Fibroblast of peridontal ligament (primary cell): ENCODE results near the gene DYSF.
A peak's percentile ranks its signal among the peaks of the same experiment; 100 is the strongest.
"Not testable (repeated sequence)": the region's sequence is repeated elsewhere in the genome, so short reads cannot be mapped to it uniquely, and the experiment has no call there.

ENCODE experiments used
- DNase-seq: peaks from one replicate; pipeline ENCODE4 v3.0.0-alpha.2; 2010; ENCODE audit errors: extremely low read depth

DYSF gene

GRCh38 chr2:71472019-71472418 lies 18.7 kb downstream of the DYSF start:
- DNase-seq, result no peak

DNA sequence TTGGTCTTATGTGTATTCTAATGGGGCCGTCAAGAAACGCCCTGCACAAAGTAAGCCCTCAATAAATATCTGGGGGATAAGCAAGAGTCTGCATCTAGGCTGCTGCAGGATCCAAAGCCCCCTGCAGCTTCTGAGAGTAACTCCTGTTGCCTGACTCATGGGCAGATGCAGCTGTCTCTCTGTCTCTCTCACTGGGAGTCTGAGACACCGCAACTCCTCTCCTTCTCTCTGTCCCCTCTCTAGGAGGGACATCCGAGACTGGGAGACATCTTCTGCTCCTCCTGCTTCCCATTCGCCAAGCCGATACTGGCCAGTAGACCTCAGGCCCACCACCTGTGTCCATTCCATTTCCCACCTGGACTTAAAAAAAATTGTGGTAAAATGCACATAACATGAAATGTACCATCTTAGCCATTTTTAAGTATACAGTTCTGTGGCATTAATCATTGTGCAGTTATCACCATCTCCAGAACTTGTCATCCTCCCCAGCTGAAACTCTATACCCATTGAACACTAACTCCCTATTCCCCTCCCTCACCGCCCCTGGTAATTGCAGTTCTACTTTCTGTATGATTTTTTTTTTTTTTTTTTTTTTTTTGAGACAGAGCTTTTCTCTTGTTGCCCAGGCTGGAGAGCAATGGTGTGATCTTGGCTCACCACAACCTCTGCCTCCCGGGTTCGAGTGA lies 20.1 kb downstream of the DYSF start:
- no peak for DNase-seq

DNA sequence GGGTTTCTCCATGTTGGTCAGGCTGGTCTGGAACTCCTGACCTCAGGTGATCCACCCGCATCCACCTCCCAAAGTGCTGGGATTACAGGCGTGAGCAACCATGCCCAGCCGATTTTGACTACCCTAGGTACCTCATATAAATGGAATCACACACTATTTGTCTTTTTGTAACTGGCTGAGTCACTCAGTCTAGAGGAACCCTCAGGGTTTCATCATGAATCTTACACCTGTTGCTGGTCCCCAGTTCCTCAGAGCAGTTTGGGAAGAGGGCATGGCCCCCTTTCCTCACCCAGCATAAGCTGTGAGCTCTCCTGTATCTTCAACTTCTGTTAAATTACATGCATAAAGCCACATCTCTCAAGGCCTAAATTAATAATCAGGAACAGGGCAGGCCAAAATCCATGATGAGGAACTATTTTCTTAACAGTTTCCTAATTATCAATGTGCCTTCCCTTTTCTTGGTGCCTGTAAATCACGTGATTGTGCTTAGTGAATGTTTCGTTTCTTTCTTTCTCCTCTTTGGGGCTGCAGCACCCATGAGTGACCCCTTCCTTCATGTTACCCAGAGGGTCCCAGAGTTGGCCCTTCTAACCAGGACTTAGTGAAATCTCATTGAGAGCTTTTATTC lies 20.9 kb downstream of the DYSF start:
- DNase-seq, result no peak

DNA sequence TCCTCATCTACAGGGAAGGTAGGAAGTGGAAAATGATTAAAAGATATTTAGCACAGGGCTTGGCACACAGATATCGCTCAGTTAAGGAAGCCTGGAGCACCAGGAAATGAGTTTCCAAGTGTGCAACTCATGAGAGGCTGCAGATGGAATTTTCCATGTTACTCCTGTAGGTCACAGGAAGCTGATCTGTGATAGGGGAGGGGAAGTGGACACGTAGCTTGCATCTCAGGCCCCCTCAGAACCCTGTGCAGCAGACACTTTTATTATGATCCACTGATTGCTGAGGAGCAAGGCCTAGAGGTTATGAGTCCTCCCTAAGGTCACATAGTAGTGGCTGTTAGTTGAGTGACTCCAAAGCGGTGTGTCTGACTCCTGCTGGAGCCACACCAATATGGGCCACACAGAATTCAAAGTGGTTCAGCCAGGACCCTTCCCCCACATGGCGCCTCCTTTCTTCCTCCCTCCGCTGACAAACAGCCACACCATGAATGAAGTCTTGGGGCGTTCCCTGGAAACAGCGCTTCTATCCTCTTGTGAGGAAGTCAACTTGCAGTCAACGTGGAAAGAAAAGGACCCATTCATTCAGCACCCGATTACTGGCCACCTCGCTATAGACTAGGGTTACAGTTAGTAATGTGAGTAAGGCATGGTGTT lies 21.5 kb downstream of the DYSF start:
- no peak for DNase-seq

DNA sequence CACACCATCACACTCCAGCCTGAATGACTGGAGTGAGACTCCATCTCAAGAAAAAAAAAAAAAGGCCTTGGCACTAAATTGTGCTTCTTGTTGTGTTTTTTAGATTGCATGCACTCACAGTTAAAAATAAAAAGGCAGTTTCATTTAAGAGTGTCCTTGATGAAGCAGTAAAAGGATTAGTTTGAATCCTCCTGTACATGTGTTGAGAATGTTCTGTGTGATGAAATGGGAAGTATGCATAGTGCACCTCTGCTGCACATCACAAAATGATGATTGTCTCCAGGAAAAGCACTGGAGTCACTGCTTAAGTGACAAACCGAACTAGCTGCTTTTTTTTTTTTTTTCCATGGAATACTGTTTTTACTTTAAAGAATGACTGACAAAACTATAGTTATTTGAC lies 23.1 kb downstream of the DYSF start:
- no peak for DNase-seq

DNA sequence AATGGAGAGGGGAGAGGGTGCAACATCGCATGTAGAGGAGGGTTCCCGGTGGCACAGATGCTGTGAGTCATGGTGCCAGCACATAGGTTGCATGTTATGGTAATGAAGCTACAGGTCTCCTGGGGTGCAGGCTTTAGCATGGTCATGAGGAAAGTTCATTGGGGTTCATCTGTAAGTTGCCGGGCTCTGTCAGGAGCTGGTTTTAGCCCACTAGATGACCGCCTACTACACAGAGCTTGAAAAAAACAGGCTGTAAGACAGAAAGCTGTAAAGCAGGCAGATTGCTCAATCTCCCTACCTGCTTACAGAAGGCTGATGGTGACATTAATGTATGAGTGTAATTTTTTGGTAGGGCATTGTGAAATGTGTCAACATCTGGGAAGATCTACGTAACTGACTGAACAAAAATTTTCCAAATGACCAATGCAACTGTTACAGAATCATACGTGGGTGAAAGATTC lies 23.9 kb downstream of the DYSF start:
- no peak for DNase-seq

DNA sequence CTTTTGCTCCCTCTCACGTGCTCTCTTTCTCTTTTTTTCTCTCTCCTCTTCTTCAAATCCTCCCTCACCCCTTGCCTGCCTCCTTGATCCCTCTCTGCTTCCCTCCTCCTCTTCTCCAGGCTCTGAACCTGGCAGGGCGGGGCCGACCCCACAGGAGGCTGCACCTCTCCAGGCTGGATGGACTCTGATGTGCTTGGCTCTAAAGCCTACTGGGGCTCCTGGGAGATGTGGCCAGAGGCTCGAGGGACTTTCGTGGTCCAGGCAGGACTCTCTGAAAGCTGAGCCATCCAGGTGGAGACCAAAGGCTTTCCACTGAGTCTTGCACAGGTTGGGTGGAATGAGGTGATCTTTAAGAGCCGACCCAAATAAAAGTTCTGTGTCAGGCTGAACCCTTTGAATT lies 25.4 kb downstream of the DYSF start:
- no peak for DNase-seq

DNA sequence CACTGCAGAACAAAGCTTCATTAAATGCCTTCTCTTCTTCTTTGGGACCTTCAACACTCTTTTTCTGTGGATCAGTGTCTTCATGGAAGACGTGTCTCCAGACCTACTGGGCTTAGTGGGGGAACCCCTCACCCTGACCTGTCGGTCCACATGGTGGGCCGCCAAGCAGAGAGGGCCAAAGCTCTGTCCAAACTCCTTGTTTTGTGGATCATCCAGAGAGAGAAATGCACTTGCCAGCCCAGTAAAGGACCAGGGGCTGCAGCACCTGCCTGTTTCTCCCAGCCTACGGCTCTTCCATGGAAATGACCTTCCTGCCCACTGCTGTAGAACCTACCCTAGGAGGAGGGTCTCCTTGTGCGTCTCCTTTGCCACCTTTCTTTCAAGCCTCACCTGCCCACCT lies 25.9 kb downstream of the DYSF start:
- DNase-seq, result no peak

DNA sequence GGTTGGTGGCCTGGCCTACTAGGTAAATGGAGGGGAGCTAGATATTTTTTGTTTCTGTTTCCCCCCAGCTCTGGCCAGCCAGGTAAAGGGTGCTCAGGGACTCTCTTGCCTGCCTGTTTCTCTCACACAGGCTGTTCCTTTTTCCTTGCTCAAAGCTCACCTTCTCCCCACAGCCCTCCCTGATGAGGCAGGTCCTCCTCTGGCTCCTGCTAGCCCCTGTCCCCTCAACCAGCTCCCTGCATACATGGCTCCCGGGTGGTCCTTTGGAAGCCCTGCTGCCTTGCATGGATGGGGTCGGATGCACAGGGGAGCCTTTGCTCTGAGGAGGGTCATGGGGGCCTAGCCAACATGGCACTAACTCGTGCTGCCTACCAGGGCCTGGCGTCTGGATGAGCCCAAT lies 27.8 kb downstream of the DYSF start:
- no peak for DNase-seq

DNA sequence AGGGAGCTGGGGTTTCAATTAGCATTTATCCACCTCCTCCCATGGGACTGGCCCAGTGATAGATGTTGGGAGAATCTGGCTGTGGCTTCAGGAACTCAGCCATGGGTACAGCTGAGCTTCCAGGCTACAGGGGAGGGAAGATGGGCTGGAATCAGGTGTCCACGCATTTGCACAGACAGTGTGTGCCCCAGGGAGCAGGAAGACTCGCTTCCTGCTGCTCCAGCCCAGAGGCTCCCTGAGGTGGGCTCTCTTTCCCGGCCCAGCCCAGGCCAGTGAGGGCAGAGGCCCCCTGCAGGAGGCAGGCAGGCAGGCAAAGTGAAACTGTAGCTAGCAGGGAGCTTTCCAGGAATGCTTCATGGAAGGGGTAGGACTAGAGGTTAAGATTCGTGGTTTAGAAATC lies 28.7 kb downstream of the DYSF start:
- no peak for DNase-seq

DNA sequence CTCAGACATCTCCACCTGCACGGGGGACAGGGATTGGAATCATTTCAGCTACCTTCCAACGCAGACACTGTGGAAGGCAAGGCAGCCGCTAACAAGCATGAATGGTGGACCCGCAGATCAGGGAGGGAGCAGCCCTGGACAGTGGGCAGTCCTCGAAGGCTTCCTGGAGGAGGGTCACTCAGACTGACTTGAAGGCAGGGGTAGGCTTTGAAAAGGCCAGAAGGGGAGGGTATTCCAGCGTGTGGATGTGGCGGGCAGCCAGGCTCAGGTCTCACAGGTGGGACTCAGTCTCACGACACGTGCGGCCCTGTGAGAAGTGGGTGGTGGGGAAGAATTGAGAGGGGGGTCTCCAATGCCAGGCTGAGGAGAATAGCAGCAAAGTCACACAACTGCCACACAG lies 29.9 kb downstream of the DYSF start:
- no peak for DNase-seq

DNA sequence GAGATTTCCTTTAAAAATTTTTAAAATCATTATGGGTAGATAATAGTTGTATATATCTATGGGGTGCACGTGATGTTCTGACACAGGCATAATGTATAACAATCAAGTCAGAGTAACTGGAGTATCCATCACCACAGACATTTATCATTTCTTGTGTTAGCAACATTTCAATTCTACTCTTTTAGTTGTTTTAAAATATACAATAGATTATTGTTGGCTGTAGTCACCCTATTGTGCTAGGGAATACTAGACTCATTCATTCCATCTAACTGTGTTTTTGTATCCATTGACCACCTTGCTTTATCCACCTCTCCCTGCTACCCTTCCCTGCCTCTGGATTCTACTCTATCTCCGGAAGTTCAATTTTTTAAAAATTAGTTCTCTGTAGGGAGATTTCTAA lies 31.0 kb downstream of the DYSF start:
- DNase-seq, result no peak

DNA sequence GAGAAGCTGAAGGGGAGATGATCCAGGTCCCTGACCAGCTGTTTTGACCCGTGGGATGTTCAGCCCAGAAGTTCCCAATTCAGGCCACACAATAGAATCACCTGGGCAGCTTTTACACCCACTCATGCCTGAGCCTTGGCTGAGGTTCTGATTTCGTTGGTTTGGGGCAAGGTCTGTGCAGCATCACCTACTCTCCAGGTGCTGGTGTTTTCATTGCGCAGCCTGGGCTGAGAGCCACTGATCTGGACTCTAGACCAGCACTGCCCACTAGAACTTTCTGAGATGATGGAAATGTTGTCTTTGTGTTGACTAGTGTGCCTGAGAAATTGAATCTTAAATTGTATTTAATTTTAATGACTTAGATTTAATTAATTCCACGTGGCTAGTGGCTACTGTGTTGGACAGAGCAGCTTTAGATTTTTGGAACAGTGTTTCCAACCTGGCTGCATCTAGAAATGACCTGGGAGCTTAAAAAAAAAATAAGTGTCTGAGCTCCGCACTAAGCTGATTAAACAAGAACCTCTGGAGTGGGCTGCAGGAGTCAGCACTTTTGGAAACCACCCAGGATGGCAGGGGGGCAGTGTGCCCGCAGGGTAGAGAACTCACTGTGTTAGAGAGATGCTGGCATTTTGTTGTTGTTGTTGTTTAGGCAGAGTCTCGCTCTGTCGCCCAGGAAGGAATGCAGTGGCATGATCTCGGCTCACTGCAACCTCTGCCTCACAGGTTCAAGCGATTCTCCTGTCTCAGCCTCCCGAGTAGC lies 33.7 kb downstream of the DYSF start:
- no peak for DNase-seq

- not testable (repeated sequence) for DNase-seq
These were observed 38.2 kb downstream of the DYSF start for GRCh38 chr2:71491551-71491950.

DNA sequence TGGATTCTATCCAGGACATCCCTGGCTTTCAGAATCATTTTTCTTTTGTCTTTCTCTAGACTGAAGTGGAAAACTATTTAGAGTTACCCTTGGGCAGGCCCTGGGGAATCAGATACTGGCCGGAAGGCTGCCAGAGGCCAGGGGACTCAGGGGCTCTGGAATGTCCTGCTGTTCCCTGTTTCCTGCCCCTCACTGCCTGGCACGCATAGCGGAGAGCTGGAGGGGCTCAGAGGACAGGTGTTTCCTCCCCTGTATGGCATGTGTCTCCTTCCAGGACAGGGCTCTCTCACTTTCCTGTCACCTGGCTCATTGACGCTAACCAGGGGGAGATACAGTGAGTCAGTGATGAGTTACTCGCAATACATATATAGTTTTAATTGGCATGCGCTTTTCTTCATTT lies 38.8 kb downstream of the DYSF start:
- DNase-seq, result no peak

DNA sequence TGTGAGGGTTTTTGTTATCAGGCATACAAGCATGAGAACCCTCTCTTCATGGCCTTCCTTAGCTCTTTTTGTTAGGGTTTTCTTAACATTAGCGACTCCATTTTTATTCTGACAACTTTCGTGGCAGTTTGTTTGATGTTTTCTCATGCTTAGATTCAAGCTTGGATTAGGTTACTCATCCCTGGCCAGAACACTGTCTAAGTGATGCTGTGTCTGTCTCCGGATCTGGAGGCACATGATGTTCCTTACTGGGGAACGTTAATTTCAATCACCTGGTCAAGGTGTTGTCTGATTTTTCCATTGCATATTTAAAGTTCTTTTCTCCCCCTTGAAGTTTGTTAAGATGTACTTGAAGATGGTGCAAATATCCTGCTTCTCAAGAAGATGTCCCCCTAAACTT lies 40.7 kb downstream of the DYSF start:
- DNase-seq, result no peak

DNA sequence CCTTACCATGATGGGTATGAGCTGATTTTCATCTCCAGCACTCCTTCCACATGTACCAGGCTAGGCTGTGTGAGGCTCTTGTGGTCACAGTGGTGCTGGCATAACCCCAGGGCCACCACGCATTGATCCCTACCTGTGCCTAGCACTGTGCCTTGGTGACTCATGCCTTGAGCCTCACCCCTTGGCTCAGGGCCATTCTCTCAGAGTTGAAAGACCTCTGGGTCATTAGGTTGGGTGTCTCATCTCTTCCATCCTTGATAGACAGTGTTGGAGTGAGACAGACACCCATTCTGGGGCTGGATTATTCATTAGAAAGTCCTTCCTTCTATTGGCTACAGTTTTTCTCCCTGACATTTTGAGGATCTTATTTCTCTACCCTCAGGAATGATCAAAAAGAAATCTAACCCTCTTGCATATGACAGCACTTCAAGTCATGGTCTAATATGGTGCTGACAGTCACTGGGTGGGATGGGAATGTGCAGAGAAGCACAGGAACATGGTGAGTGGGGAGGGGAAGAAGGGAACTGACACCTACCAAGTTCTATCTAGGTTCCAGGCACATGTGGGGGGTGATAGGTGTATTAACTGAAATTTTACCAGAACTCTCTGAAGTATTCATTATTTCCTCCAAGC lies 41.3 kb downstream of the DYSF start:
- no peak for DNase-seq

GRCh38 chr2:71496156-71496770 lies 42.9 kb downstream of the DYSF start:
- no peak for DNase-seq

DNA sequence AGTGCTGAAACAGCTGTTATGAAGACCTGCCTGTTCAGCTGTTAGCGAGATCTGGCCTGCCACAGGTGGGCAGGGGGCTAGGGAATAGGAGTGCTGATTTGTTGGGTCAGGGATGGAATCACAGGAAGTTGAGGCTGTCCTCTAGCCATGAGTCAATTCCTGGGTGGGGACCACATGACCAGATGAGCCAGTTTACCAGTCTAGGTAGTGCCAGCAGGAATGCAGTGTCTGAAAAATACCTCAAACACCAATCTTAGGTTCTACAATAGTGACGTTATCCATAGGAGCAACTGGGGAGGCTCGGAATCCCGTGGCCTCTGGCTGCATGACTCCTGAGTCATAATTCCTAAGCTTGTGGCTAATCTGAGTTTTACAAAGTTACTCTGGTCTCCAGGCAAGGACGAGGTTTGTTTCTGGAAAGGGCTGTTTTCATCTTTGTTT lies 44.9 kb downstream of the DYSF start:
- DNase-seq, result peak; percentile 69

DNA sequence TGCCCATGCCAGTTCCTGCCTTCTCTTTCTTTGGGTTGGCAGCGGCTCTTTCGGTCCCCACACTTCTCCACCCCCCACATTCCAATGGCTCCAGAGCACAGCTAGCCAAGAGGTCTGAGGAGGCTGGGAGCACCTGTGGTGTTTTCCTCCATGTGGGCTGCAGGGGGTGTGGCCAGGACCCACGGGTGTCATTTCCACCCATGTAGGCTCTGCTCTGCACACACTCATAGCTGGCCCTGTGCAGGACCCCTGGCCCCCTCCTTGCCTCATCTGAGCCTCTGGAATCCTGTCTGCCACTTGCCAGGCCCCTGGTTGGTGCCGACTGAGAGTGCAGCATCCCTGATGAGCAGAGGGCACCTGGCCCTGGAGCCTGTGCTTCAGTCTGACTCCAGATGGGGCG lies 46.3 kb downstream of the DYSF start:
- DNase-seq, result no peak

DNA sequence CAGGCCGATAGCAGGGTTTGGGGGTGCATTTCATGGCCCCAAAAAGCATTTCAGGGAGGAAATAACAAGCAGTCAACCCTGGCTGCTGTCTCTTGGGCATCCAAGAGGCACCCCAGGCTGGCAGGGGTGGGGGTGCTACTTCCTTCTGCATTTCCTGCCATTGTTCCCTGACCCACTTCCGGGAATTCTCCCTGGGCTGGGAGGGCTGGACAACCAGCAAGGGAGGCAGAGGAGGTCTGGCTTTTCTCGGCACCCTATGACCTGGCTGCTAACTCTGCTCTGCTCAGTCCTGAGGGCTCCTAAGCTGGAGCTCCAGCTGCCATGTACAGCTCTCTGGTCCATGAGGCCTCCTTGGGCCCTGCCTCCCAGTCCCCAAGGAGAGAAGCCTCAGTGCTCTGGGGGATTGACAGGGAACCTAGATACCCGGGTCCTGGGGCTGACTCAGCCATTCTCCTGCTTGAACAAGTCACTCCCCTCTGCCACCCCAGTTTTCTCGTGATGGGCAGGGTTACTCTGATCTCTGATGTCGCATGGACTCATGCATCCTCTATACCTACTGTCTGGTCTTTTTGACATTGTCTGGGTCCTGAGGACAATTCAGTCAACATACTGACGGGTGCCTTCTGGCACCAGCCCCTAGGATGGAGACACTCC lies 47.2 kb downstream of the DYSF start:
- DNase-seq, result no peak
